Right lobe of liver (tissue), 4 donors: ENCODE measurements around the gene PRICKLE4.

Source experiments
- POLR2A ChIP-seq: fragments of 450-650 bp; IDR thresholded peaks from one replicate; pipeline ENCODE4 v1.6.1; 2017; ENCODE audit warnings: antibody characterized with exemption, mild to moderate bottlenecking
- TF ChIP-seq, protein P1 (sequence below), 4 donors: fragments of 200-600 bp in 3 of 4; fragments of 450-650 bp in 1 of 4; IDR thresholded peaks; one replicate each; pipeline versions ENCODE4 v1.5.1 to v1.8.0; 2016 to 2022; ENCODE audit warnings: antibody characterized with exemption in 4 of 4, mild to moderate bottlenecking in 2 of 4
- donor health status: DM: no; HTN: no; CAD: no.
- donor health status: DM: no; HTN: no; CAD: no.
- donor health status: DM: no; HTN: yes; CAD: no.

DNA sequence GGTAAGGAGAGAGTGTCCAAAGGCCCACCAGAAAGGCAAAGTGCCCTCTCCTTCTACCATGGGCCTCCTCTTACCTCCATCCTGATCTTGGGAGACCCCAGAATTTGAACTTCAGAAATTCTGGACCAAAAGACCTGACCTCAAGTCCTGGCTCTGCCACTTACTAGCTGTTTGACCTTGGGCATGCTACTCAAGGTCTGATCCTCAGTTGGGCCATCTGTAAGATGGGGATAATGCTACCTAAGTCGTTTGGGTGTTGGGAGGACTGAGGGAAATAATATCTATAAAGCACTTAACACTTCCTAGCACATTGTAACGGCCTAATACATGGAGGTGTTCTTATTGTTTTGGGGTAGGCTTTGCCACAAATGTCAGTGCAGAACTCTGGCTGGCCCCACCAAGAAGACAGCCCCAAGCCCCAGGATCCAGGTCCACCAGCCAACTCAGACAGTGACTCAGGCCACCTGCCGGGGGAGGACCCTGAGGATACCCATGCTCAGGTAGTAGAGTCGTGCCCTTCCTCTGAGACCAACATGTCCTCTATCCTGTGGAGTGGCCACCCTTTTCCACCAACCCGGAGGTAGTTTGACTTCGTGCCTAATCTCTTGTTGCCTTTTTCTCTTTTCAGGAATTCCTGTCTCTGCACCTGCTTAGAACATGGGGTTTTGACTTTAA lies 2.7 kb downstream of the PRICKLE4 start:
- no peak for TF ChIP-seq POLR2A
- TF ChIP-seq, protein P1, sequence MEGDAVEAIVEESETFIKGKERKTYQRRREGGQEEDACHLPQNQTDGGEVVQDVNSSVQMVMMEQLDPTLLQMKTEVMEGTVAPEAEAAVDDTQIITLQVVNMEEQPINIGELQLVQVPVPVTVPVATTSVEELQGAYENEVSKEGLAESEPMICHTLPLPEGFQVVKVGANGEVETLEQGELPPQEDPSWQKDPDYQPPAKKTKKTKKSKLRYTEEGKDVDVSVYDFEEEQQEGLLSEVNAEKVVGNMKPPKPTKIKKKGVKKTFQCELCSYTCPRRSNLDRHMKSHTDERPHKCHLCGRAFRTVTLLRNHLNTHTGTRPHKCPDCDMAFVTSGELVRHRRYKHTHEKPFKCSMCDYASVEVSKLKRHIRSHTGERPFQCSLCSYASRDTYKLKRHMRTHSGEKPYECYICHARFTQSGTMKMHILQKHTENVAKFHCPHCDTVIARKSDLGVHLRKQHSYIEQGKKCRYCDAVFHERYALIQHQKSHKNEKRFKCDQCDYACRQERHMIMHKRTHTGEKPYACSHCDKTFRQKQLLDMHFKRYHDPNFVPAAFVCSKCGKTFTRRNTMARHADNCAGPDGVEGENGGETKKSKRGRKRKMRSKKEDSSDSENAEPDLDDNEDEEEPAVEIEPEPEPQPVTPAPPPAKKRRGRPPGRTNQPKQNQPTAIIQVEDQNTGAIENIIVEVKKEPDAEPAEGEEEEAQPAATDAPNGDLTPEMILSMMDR (IDR thresholded peaks at IDR 0.05) = no peak
